ENCODE measurements around the gene PCTP.

Gene PCTP

GRCh38 chr17:55757659-55758058, 6.8 kb downstream of the PCTP start:
- no peak for DNase-seq (ENCODE audit: low spot score)

DNA sequence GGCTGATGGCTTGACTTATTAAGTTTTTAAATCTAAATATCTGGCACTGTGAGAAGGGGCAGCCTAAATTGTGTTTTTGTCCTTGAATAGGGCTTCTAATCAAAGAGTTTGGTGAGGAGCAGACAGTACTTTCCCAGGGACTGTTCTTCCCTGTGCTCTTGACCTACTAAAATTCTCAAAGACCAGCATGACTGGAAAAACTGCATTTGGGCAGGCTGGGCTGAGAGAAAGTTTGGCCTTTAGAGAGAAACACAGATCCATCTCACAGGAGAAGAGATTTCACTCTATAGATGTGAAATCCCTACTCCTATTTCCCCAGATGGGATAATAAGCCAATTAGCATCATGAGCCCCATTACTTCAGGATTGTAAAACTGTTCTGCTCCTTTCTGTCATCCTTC, 7.3 kb downstream of the PCTP start:
- DNase-seq (ENCODE audit: low spot score): peak; percentile 7

DNA sequence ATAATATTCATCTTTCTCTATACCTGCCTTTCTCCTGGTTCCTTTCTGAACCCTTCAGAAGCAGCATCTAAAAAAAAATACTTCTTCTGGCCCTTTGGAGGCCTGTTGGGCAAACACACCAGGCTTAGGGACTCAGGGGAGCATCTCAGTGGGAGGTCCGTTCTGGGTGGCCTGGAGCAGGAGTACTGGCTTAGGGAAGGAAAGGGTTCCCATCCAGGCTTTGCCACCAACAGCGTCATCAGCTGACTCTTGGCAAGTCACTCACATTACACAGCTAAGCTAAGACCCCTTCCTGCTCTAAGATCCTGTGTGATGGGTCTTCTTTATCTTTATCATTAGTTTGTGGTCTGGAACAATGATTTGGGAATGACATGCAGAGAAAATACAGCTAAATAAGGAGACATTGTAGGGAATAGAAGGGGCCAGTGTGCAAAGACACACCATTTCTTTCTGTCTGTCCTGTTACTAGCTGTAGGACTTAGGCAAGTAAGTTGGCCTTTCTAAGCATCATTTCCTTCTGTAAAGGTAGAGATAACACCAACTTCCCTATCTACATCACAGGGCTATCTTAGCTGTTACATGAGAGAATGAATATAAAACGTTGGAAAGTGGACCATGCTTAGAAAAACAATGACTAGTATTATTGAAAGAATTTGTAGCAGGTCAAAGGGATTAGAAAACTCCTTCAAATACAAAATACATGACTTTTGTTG, 9.9 kb downstream of the PCTP start:
- no peak for DNase-seq (ENCODE audit: low spot score)

- DNase-seq (ENCODE audit: low spot score): no peak
Observed at GRCh38 chr17:55762086-55762858, 11.4 kb downstream of the PCTP start.

- DNase-seq (ENCODE audit: low spot score): no peak
Observed at GRCh38 chr17:55763856-55764255, 13.0 kb downstream of the PCTP start.

DNA sequence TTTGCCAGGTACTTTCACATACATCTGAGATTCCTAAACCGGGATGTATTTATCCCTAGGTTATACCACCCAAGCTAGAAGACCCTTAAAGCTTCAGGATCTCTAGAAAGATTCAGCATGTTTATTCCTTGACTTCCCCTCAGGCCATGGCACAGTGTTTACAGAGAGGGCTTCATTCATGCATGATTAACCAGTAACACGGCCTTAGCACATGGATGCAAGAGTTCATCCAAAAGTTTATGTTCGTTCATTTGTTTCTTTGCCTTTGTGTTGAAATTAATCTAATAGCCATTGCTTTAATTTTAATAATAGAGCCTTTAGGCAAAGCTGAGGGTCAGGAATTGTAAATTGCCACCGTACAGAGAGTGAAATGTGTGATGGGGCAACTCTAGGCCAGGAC, 13.8 kb downstream of the PCTP start:
- no peak for DNase-seq (ENCODE audit: low spot score)

DNA sequence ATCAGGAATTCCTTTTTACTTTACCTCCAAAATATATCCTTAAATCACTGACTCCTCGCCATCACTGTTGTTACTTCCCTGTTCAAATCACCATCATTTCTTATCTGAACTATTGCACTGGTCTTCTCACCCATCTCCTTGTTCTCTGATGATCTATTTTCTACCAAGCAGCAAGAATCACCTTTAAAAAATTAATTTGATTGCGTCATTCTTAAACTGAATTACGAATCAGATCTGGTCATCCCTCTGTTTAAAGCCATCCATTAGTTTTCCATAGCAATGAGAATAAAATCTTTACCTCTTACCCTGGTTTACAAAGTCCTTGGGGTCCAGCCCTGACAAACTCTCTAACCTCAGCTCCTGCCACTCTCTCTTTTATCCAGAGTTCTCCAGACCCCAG, 14.6 kb downstream of the PCTP start:
- no peak for DNase-seq (ENCODE audit: low spot score)

GRCh38 chr17:55768936-55769624, 18.2 kb downstream of the PCTP start:
- DNase-seq (ENCODE audit: low spot score): no peak

DNA sequence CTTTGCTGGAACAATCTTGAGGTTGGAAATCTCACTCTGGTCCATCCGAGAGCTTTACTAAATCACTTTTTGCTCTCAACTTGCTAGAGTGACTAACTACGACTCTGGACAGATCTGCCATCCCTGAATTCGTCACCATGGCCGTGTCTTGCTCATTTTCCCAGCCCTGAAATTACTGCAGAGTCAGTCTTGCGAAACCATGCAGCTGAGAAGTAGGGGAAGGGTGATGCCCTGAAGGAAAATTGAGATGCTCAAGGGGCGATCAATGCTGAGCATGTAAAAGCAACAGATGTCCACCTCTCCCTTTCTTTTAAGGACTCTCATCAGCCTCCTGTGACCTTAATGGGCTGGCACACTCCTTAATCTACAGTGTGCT, 18.8 kb downstream of the PCTP start:
- no peak for DNase-seq (ENCODE audit: low spot score)

- DNase-seq (ENCODE audit: low spot score): peak; percentile 54
Observed at GRCh38 chr17:55770196-55770870, 19.5 kb downstream of the PCTP start.

DNA sequence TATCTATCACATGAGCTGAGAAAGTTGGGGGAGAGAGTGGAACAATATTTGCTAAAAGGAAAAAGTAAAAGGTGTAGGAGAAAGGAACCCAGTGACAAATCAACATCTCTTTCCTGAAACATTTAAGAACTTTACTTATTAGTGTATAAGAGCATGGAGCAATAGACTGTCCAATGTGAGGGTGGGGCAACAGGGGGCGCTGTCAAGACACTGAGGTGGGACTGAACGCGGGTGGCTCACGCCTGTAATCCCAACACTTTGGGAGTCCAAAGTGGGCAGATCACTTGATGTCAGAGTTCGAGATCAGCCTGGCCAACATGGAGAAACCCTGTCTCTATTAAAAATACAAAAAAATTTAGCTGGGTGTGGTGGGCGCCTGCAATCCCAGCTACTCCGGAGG, 21.2 kb downstream of the PCTP start:
- no peak for DNase-seq (ENCODE audit: low spot score)

GRCh38 chr17:55773671-55774070, 22.8 kb downstream of the PCTP start:
- no peak for DNase-seq (ENCODE audit: low spot score)

DNA sequence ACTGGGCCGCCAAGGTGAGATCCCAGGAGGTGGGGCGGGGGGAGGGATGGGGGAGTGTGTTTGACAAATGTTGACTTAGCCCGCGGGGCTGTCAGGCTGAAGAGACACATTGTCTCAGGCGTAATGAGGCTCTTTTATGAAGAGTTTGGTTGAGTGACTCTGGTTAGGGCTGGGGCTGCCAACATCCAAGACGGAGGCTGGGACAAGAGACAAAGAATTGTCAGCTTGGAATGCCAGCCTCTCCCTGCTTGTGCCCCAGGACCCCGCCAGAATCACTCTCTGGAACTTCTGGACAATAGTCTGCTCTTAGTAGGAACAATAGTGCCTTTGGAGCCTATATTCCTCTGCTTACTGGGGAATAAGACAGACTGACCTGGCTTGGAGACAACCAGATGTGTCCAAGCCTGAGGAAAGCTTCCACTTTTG, 24.0 kb downstream of the PCTP start:
- DNase-seq (ENCODE audit: low spot score): no peak

DNA sequence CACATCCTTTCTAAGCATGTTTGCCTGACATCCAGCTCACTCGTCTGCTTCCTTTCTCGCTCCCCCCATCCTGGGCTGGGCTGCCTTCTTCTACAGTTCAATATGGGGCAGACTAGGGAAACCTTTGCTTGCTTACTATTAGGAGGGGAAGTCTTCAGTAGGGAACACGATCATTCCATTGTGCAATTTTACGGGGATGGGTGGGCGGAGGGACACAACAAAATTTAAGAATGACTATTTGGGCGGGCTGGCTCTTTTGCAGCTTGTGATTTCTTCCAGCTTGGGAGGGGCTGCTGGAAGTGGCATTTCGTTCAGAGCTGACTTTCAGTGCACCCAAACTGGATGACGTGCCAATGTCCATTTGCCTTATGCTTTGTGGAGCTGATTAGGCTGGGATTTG, 25.4 kb downstream of the PCTP start:
- DNase-seq (ENCODE audit: low spot score): no peak

GRCh38 chr17:55777471-55777971, 26.7 kb downstream of the PCTP start:
- DNase-seq (ENCODE audit: low spot score): no peak

DNA sequence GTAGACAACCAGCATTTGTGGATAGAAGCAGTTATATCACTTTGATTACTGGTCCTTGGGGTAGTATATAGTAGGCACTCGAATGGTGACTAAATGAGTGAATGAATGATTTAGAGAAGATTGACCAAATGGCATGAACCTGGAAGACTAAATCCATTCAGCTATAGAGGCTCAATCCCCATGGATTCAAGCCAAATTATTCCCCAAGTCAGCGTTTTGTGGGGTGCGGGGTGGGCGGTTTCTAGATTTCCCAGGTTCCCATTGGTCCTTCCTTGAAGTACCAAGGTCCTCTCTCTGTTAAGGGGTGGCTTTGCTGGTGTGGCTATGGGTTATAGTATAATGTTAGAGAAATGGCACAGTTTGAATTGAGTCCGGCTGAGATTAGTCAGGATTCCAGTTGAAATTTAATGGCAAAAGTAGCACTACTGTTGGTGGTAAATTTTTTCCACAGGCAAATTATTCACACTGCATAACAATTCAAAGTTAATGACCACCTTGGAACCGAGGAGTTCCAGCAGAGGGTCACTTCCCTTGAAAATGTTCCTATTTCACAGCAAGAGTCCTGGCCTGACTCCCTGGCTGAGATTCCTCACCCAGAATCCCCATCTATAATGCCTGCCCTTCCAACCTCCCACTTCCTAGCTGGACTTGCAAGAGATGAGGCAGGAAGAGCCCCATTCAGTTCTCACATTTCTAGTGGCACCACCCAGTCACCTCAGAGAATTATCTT, 27.7 kb downstream of the PCTP start:
- no peak for DNase-seq (ENCODE audit: low spot score)

GRCh38 chr17:55783684-55784245, 32.9 kb downstream of the PCTP start:
- no peak for DNase-seq (ENCODE audit: low spot score)

GRCh38 chr17:55784666-55785065, 33.8 kb downstream of the PCTP start:
- DNase-seq (ENCODE audit: low spot score): no peak

- no peak for DNase-seq (ENCODE audit: low spot score)
Observed at GRCh38 chr17:55785181-55785580, 34.3 kb downstream of the PCTP start.

- no peak for DNase-seq (ENCODE audit: low spot score)
Observed at GRCh38 chr17:55793272-55793671, 42.4 kb downstream of the PCTP start.

Measured in cerebellar cortex (tissue), 1 donor.